KMS-11 (cell line): Measurements from ENCODE around the gene ELN.

Source experiments
- H2AFZ ChIP-seq: fragments of 200-600 bp; sonication (generic); 2 replicates; pipeline ENCODE4 v1.6.1; 2016; ENCODE audit warnings: antibody characterized with exemption, mixed run types, low read depth
- H3K27ac ChIP-seq: fragments of 200-600 bp; sonication (generic); 2 replicates; pipeline ENCODE4 v1.6.1; 2016; ENCODE audit warnings: mild to moderate bottlenecking, mixed run types
- H3K27me3 ChIP-seq: fragments of 200-600 bp; sonication (generic); 2 replicates; pipeline ENCODE4 v1.6.1; 2017; ENCODE audit warnings: mild to moderate bottlenecking, low read depth, mixed run types, moderate library complexity; ENCODE audit not compliant: insufficient read depth
- H3K36me3 ChIP-seq: fragments of 200-600 bp; sonication (generic); 2 replicates; pipeline ENCODE4 v1.6.1; 2017; ENCODE audit warnings: mild to moderate bottlenecking, mixed run types; ENCODE audit not compliant: insufficient read depth
- H3K4me1 ChIP-seq: fragments of 200-600 bp; sonication (generic); 2 replicates; pipeline ENCODE4 v1.6.1; 2016; ENCODE audit warnings: mild to moderate bottlenecking, low read depth, mixed run types; ENCODE audit not compliant: poor library complexity, severe bottlenecking
- H3K4me2 ChIP-seq: fragments of 200-600 bp; sonication (generic); 2 replicates; pipeline ENCODE4 v1.7.0; 2016; ENCODE audit warnings: mild to moderate bottlenecking, mixed run types
- H3K4me3 ChIP-seq: fragments of 200-600 bp; sonication (generic); IDR thresholded peaks from 2 replicates; pipeline ENCODE4 v1.6.1; 2017; ENCODE audit warnings: low read depth, low read length, mixed read lengths; ENCODE audit not compliant: insufficient read depth
- H3K79me2 ChIP-seq: fragments of 200-600 bp; sonication (generic); 2 replicates; pipeline ENCODE4 v1.6.1; 2016; ENCODE audit warnings: low read depth, mixed run types; ENCODE audit not compliant: insufficient read depth
- H3K9ac ChIP-seq: fragments of 200-600 bp; sonication (generic); 2 replicates; pipeline ENCODE4 v1.6.1; 2016; ENCODE audit warnings: mild to moderate bottlenecking, mixed run types
- H4K20me1 ChIP-seq: fragments of 200-600 bp; sonication (generic); 2 replicates; pipeline ENCODE4 v1.6.1; 2016; ENCODE audit warnings: mild to moderate bottlenecking, mixed run types; ENCODE audit not compliant: insufficient read depth
- TF ChIP-seq, protein P1 (sequence below): fragments of 200-600 bp; sonication (generic); conservative IDR thresholded peaks from 2 replicates; pipeline ENCODE4 v1.6.1; 2017; ENCODE audit warnings: low read depth, mild to moderate bottlenecking, antibody characterized with exemption, low read length, moderate library complexity, mixed read lengths

The ELN gene

DNA sequence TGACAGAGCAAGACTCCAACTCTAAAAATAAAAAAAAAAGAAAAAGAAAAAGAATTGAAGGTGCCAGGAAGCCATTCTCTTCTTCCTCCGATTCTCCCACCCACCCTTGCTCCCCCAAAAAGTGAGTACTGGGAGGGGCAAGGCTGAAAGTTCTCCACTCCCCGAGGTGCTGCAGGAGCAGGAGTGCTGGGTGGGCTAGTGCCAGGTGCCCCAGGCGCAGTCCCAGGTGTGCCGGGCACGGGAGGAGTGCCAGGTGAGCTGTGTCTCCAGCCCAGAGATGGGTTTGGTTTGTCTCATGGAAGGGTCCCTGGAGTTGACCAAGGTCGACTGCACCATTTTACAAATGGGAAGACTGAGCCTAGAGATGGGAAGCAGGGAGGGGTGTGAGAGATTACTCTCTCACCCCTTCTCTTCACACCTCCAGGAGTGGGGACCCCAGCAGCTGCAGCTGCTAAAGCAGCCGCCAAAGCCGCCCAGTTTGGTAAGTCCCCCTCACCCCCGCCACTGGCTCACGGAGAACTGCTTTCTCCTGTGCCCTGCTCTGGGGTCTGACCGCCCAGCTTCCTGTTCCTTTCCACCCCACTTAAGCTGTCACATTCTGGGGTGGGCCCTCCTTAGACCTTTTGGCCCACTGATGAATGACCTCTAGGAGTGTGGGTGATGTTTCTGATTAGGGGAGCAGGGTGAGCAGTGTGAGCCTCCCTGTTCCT is 29.4 kb downstream of the ELN start:
- H2AFZ ChIP-seq: no peak overlapping the region
- no peaks in the 10 kb centered on the region for H3K4me1 ChIP-seq
- H3K79me2 ChIP-seq: no peaks in the 10 kb centered on the region
- H3K9ac ChIP-seq: no peak overlapping the region
- H3K27me3 ChIP-seq: peaks cover 80% of the 10 kb centered on the region
- H3K4me2 ChIP-seq: no peak overlapping the region
- no peak overlapping the region for H3K27ac ChIP-seq
- H3K36me3 ChIP-seq: no peaks in the 10 kb centered on the region
- no peaks in the 10 kb centered on the region for H4K20me1 ChIP-seq
- TF ChIP-seq, protein P1, sequence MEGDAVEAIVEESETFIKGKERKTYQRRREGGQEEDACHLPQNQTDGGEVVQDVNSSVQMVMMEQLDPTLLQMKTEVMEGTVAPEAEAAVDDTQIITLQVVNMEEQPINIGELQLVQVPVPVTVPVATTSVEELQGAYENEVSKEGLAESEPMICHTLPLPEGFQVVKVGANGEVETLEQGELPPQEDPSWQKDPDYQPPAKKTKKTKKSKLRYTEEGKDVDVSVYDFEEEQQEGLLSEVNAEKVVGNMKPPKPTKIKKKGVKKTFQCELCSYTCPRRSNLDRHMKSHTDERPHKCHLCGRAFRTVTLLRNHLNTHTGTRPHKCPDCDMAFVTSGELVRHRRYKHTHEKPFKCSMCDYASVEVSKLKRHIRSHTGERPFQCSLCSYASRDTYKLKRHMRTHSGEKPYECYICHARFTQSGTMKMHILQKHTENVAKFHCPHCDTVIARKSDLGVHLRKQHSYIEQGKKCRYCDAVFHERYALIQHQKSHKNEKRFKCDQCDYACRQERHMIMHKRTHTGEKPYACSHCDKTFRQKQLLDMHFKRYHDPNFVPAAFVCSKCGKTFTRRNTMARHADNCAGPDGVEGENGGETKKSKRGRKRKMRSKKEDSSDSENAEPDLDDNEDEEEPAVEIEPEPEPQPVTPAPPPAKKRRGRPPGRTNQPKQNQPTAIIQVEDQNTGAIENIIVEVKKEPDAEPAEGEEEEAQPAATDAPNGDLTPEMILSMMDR: no peak
- no peak overlapping the region for H3K4me3 ChIP-seq

DNA sequence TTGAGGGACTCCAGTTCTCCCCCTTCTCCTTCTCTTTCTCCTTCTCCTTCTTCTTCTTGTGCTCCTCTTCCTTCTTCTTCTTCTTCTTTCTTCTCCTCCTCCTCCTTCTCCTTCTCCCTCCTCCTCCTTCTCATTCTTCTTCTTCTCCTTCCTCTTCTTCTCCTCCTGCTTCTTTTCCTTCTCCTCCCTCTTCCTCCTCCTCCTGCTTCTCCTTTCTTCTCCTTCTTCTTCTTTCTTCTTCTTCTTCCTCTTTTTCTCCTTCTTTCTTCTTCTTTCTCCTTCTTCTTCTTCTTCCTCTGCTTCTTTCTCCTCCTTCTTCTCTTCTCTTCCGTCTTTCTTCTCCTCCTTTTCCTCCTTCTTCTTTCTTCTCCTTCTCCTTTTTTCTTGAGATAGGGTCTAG is 30.0 kb downstream of the ELN start:
- H3K4me2 ChIP-seq: no peak overlapping the region
- H3K27me3 ChIP-seq: peaks cover 76% of the 10 kb centered on the region

DNA sequence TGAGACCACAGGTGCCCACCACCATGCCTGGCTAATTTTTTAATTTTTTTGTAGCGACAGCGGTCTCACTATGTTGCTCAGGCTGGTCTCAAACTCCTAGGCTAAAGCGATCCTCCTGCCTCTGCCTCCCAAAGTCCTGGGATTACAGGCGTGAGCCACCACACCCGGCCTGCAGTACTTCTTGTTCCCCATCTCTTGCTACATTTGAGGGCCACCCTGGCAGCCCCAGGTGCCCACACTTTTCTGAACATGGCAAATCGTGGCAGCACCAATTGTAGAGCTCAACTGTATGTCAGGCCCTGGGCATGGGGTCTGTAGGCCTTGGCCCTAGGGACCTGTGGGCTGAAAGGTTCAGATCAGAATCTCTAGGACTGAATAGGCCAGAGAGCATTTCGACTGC is 30.5 kb downstream of the ELN start:
- Histone ChIP-seq H4K20me1 (no peaks in the 10 kb centered on the region), H3K4me1 (no peaks in the 10 kb centered on the region), H3K27me3 (peaks cover 71% of the 10 kb centered on the region), H3K4me3 (no peak overlapping the region), H3K79me2 (no peaks in the 10 kb centered on the region), H3K9ac (no peak overlapping the region), H3K4me2 (no peak overlapping the region), H3K36me3 (no peaks in the 10 kb centered on the region), H3K27ac (no peak overlapping the region), H2AFZ (no peak overlapping the region)
- TF ChIP-seq, protein P1: no peak

More for the DNA sequence above, 30.0 kb downstream of the ELN start:
- Histone ChIP-seq H3K9ac (no peak overlapping the region), H3K36me3 (no peaks in the 10 kb centered on the region), H3K27ac (no peak overlapping the region), H3K4me1 (no peaks in the 10 kb centered on the region), H3K4me3 (no peak overlapping the region), H2AFZ (no peak overlapping the region), H4K20me1 (no peaks in the 10 kb centered on the region), H3K79me2 (no peaks in the 10 kb centered on the region)
- TF ChIP-seq, protein P1: no peak

DNA sequence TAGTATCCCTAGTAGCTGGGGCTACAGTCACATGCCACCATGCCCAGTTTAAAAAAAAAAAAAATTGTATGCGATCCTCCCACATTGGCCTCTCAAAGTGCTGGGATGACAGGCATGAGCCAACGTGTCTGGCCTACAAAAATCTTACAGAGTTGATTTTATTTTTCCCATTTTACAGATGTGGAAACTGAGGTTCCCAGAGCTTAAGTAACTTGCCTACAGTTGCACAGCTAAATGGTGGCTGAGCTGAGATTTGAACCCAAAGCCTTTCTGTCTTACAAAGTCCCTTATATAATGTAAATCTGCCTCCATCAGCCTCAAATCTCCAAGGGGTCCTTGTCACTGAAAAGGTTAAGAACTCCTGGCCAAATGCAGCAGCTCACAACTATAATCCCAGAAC is 31.1 kb downstream of the ELN start:
- Histone ChIP-seq H3K4me1 (no peaks in the 10 kb centered on the region), H3K36me3 (no peaks in the 10 kb centered on the region), H3K27me3 (peaks cover 68% of the 10 kb centered on the region), H4K20me1 (no peaks in the 10 kb centered on the region), H3K4me2 (no peak overlapping the region), H2AFZ (no peak overlapping the region), H3K4me3 (no peak overlapping the region), H3K9ac (no peak overlapping the region), H3K27ac (no peak overlapping the region), H3K79me2 (no peaks in the 10 kb centered on the region)
- TF ChIP-seq, protein P1: no peak
